ENCODE data around the gene NAPG.

GRCh38 chr18:10485475-10485874, 40.4 kb upstream of the NAPG start:
- no peak for TF ChIP-seq POLR2A (IDR thresholded peaks at IDR 0.05)
- TF ChIP-seq CTCF (IDR thresholded peaks at IDR 0.05): no peak
- TF ChIP-seq EP300 (IDR thresholded peaks at IDR 0.05): no peak
- TF ChIP-seq POLR2AphosphoS5 (IDR thresholded peaks at IDR 0.05): no peak
